MM.1S (cell line): ENCODE data around the gene LITAF.
A peak's percentile ranks its signal among the peaks of the same experiment; 100 is the strongest.

Source experiments
- DNase-seq: peaks from one replicate; pipeline ENCODE4 v3.0.0-alpha.2; 2015
- H2AFZ ChIP-seq: fragments of 300-600 bp; sonication (generic); 2 replicates; pipeline ENCODE4 v1.6.0; 2016; ENCODE audit warnings: antibody characterized with exemption, low read length
- H3F3A ChIP-seq: fragments of 300-600 bp; sonication (generic); 2 replicates; pipeline ENCODE4 v1.6.1; 2016; ENCODE audit warnings: mild to moderate bottlenecking, antibody characterized with exemption, low read length, moderate library complexity, mixed read lengths; ENCODE audit not compliant: insufficient read depth
- H3K27ac ChIP-seq: fragments of 300-600 bp; sonication (generic); 2 replicates; pipeline ENCODE4 v1.5.1; 2016; ENCODE audit warnings: mild to moderate bottlenecking, low read length
- H3K27me3 ChIP-seq: fragments of 300-600 bp; sonication (generic); replicated peaks from 2 replicates; pipeline ENCODE4 v1.6.0; 2016; ENCODE audit warnings: low read length; ENCODE audit not compliant: insufficient read depth
- H3K36me3 ChIP-seq: fragments of 300-600 bp; sonication (generic); replicated peaks from 2 replicates; pipeline ENCODE4 v1.6.1; 2016; ENCODE audit warnings: mild to moderate bottlenecking, low read length, mixed read lengths; ENCODE audit not compliant: insufficient read depth
- H3K4me1 ChIP-seq: fragments of 300-600 bp; sonication (generic); 2 replicates; pipeline ENCODE4 v1.6.1; 2016; ENCODE audit warnings: low read length, mixed read lengths
- H3K4me2 ChIP-seq: fragments of 300-600 bp; sonication (generic); 2 replicates; pipeline ENCODE4 v1.6.0; 2016; ENCODE audit warnings: low read depth, low read length
- H3K4me3 ChIP-seq: fragments of 300-600 bp; sonication (generic); 2 replicates; pipeline ENCODE4 v1.5.1; 2016; ENCODE audit warnings: low read length, mixed read lengths
- H3K79me2 ChIP-seq: fragments of 300-600 bp; sonication (generic); 2 replicates; pipeline ENCODE4 v1.6.1; 2016; ENCODE audit warnings: mixed run types, low read length, mixed read lengths
- H3K9ac ChIP-seq: fragments of 300-600 bp; sonication (generic); 2 replicates; pipeline ENCODE4 v1.6.1; 2016; ENCODE audit warnings: low read length, mixed read lengths
- H3K9me2 ChIP-seq: fragments of 300-600 bp; sonication (generic); replicated peaks from 2 replicates; pipeline ENCODE4 v1.6.1; 2016; ENCODE audit warnings: mild to moderate bottlenecking, low read length, mixed read lengths; ENCODE audit not compliant: insufficient read depth
- H3K9me3 ChIP-seq: fragments of 300-600 bp; sonication (generic); replicated peaks from 2 replicates; pipeline ENCODE4 v1.6.1; 2016; ENCODE audit warnings: mild to moderate bottlenecking, low read length, mixed read lengths; ENCODE audit not compliant: insufficient read depth
- H4K20me1 ChIP-seq: fragments of 300-600 bp; sonication (generic); 2 replicates; pipeline ENCODE4 v1.6.1; 2016; ENCODE audit warnings: mild to moderate bottlenecking, low read length, moderate library complexity, mixed read lengths; ENCODE audit not compliant: insufficient read depth
- EZH2 ChIP-seq: fragments of 300-600 bp; sonication (generic); optimal IDR thresholded peaks from 2 replicates; pipeline ENCODE3; 2017; ENCODE audit warnings: low read depth, mild to moderate bottlenecking, antibody characterized with exemption, low read length, mixed read lengths
- EZH2phosphoT487 ChIP-seq: fragments of 300-600 bp; sonication (generic); IDR thresholded peaks from 2 replicates; pipeline ENCODE4 v1.6.1; 2018; ENCODE audit warnings: antibody characterized with exemption, low read length
- TF ChIP-seq, protein P1 (sequence below): fragments of 300-600 bp; sonication (generic); IDR thresholded peaks from 2 replicates; pipeline ENCODE4 v1.5.1; 2016; ENCODE audit warnings: antibody characterized with exemption, low read length, mixed read lengths

LITAF gene

DNA sequence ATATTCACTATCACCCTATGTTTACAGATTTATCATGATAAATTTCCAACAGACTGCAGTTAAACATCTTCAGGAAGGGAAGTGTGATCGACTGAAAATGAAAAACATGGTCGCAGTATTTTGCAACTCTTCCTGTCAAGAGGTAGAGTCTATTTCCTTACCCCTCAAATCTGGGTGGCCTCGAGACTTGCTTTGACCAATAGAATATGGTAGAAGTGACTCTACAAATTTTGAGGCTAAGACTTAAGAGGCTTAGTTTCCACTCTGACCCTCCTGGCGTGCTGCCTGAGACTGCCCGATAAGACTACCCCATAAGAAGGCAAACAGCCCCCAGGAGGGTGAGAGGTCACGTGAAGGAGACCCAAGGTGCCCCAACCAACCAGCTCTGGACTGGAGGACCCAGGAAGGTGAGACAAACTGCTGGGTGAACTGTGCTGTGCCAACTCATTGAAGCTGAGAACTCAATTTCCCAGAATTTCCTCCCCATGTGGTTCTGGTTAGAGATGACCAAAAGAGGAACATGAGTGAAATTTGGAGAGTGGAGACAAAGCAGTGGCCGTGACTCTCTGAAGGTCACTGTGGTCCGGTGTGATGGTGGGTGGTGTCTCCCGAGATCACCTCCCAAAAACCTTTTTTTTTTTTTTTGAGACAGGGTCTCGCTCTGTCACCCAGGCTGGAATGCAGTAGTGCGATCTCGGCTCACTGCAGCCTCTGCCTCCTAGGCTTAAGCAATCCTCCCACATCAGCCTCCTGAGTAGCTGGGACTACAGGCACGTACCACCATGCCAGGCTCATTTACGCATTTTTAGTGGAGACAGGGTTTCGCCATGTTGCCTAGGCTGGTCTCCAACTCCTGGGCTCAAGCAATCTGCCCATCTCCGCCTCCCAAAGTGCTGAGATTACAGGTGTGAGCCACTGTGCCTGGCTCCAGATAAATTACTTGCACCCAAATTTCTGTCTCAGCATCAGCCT lies 38.2 kb upstream of the LITAF start:
- H3F3A ChIP-seq, result peaks cover 30% of the 10 kb centered on the region
- peak overlapping the region; percentile 39 for H3K4me3 ChIP-seq
- H3K9ac ChIP-seq, result peak overlapping the region; percentile 72

DNA sequence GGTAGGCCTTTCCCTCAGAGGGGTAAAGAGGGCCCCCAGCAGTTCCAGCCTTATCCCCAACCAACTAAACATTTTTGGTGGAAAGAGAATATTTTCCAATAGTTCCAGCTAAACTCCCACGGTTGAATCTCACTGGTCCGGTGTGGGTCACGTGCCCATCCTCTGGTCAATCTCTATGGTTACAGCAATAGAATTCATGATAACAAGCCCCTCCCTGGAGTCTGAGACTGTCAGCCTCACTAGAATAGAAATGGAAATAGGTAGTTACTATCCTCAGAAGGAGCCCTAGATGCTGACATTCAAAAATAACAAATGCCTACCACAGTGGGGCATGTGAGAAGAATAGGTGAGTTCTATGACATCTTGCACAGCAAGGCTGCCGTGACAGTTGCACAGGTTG lies 37.5 kb upstream of the LITAF start:
- Histone ChIP-seq H3K9me3 (no peaks in the 10 kb centered on the region), H4K20me1 (no peaks in the 10 kb centered on the region), H3K27ac (peak overlapping the region; percentile 98), H3K36me3 (no peaks in the 10 kb centered on the region), H2AFZ (0 out of 2 replicates have a peak overlapping the region, but pooled peaks have one; percentile 7), H3K9me2 (no peaks in the 10 kb centered on the region), H3K4me3 (peak overlapping the region; percentile 39), H3K27me3 (no peaks in the 10 kb centered on the region), H3K9ac (peak overlapping the region; percentile 72), H3K4me1 (peaks cover 46% of the 10 kb centered on the region), H3K4me2 (peak overlapping the region; percentile 56), H3F3A (peaks cover 36% of the 10 kb centered on the region), H3K79me2 (no peaks in the 10 kb centered on the region)
- DNase-seq, result peak; percentile 88
- TF ChIP-seq, protein P1, sequence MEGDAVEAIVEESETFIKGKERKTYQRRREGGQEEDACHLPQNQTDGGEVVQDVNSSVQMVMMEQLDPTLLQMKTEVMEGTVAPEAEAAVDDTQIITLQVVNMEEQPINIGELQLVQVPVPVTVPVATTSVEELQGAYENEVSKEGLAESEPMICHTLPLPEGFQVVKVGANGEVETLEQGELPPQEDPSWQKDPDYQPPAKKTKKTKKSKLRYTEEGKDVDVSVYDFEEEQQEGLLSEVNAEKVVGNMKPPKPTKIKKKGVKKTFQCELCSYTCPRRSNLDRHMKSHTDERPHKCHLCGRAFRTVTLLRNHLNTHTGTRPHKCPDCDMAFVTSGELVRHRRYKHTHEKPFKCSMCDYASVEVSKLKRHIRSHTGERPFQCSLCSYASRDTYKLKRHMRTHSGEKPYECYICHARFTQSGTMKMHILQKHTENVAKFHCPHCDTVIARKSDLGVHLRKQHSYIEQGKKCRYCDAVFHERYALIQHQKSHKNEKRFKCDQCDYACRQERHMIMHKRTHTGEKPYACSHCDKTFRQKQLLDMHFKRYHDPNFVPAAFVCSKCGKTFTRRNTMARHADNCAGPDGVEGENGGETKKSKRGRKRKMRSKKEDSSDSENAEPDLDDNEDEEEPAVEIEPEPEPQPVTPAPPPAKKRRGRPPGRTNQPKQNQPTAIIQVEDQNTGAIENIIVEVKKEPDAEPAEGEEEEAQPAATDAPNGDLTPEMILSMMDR, result no peak
- TF ChIP-seq EZH2phosphoT487 (no peak), EZH2 (no peak)

More for the DNA sequence above, 38.2 kb upstream of the LITAF start:
- TF ChIP-seq EZH2phosphoT487, result no peak
- TF ChIP-seq, protein P1, result no peak
- Histone ChIP-seq H3K27ac (peak overlapping the region; percentile 98), H3K4me1 (peaks cover 45% of the 10 kb centered on the region), H3K9me3 (no peaks in the 10 kb centered on the region), H3K4me2 (peak overlapping the region; percentile 56), H3K36me3 (no peaks in the 10 kb centered on the region), H4K20me1 (no peaks in the 10 kb centered on the region), H3K9me2 (no peaks in the 10 kb centered on the region), H2AFZ (0 out of 2 replicates have a peak overlapping the region, but pooled peaks have one; percentile 7), H3K27me3 (no peaks in the 10 kb centered on the region), H3K79me2 (no peaks in the 10 kb centered on the region)
- no peak for DNase-seq

DNA sequence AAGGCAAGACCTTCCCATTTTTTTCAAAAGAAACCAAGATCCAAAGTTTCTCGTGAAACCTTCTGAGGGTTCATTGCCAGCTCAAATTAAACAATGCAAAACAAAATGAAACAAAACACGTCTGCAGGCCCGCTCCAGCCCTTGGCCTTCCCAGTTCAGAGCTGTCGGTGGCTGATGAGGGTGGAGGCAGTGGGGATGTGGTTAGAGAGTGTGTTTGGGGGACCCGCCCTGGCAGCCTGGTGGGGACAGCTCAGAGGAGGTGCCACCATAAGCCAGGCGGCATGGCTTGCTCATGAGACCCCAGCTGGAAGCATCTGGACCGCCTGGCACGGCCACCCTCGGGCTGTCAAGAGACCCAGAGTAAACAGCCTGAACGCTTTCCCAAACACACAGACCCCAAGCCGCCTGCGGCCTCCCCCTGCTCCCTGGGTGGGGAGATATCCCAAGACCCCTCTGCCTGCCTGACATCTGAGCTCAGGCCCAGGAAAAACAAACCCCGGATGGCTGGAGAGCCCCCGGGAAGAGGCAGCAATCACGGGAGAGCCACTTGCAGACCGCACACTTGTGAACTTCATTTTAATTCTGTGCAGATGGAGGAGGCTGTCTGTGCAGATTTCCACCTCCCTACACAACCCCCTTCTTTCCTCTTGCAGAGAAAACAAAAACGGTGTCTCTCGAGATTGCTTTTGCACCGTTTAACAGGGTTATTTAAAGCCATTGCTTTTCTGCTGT lies 35.4 kb upstream of the LITAF start:
- no peaks in the 10 kb centered on the region for H4K20me1 ChIP-seq
- H3K9ac ChIP-seq, result peak overlapping the region; percentile 79
- H3K36me3 ChIP-seq, result no peaks in the 10 kb centered on the region
- peak overlapping the region; percentile 94 for H3K27ac ChIP-seq
- no peaks in the 10 kb centered on the region for H3K79me2 ChIP-seq
- H3K9me2 ChIP-seq, result no peaks in the 10 kb centered on the region
- peak; percentile 56 for DNase-seq
- TF ChIP-seq, protein P1, result no peak
- TF ChIP-seq EZH2phosphoT487 (no peak), EZH2 (no peak)
- peak overlapping the region; percentile 52 for H3K4me3 ChIP-seq
- H2AFZ ChIP-seq, result peak overlapping the region; percentile 93
- H3K4me1 ChIP-seq, result peaks cover 47% of the 10 kb centered on the region
- H3F3A ChIP-seq, result peaks cover 44% of the 10 kb centered on the region
- peak overlapping the region; percentile 91 for H3K4me2 ChIP-seq
- H3K9me3 ChIP-seq, result no peaks in the 10 kb centered on the region
- no peaks in the 10 kb centered on the region for H3K27me3 ChIP-seq
